Fibroblast of villous mesenchyme (primary cell): ENCODE measurements around the gene ERP44. TPM values are rescaled to one million over a fixed set of nuclear protein-coding genes. Genes with fewer than 3 reads are reported as not detected.

Experiments used
- DNase-seq: peaks from one replicate; pipeline ENCODE4 v3.0.0-alpha.2; 2010; ENCODE audit warnings: low read depth
- H3K4me3 ChIP-seq: 2 replicates; pipeline ENCODE4 v1.5.1; 2011; ENCODE audit warnings: low read depth, mild to moderate bottlenecking, low read length
- CTCF ChIP-seq: IDR thresholded peaks from 2 replicates; pipeline ENCODE4 v1.5.1; 2012; ENCODE audit warnings: low read depth, mild to moderate bottlenecking, low read length; ENCODE audit not compliant: insufficient read depth
- total RNA-seq: library from RNA; depleted of rRNA; stranded (reverse); fragments of >200 nt; gene quantifications from 2 replicates; pipeline ENCODE4 v1.2.3, GENCODE V29; 2012

ERP44 gene
- total RNA-seq, 1 donor: 22.0 TPM

- no peak overlapping the region for H3K4me3 ChIP-seq
- no peak for TF ChIP-seq CTCF
- no peak for DNase-seq
These were observed 31.0 kb upstream of the ERP44 start for GRCh38 chr9:100129772-100130171.

GRCh38 chr9:100126423-100126822 is 27.6 kb upstream of the ERP44 start:
- no peak for TF ChIP-seq CTCF
- no peak overlapping the region for H3K4me3 ChIP-seq
- DNase-seq: peak; percentile 18

GRCh38 chr9:100125910-100126309 is 27.1 kb upstream of the ERP44 start:
- TF ChIP-seq CTCF: no peak
- no peak for DNase-seq
- H3K4me3 ChIP-seq: no peak overlapping the region

- DNase-seq: no peak
- no peak for TF ChIP-seq CTCF
- no peak overlapping the region for H3K4me3 ChIP-seq
These were observed 26.4 kb upstream of the ERP44 start for GRCh38 chr9:100125236-100125635.

GRCh38 chr9:100120286-100120685 is 21.5 kb upstream of the ERP44 start:
- DNase-seq: no peak
- no peak overlapping the region for H3K4me3 ChIP-seq
- TF ChIP-seq CTCF: no peak

- no peak for DNase-seq
- no peak for TF ChIP-seq CTCF
- H3K4me3 ChIP-seq: no peak overlapping the region
These were observed 18.5 kb upstream of the ERP44 start for GRCh38 chr9:100117316-100117715.

GRCh38 chr9:100112677-100113336 is 14.0 kb upstream of the ERP44 start:
- DNase-seq: no peak
- H3K4me3 ChIP-seq: no peak overlapping the region
- no peak for TF ChIP-seq CTCF
